K562 (cell line): Measurements from ENCODE around the gene UCP3. TPM values are rescaled to one million over a fixed set of nuclear protein-coding genes. Genes with fewer than 3 reads are reported as not detected.

Experiments used
- ATF2 ChIP-seq: sonication (generic); formaldehyde crosslinking; IDR thresholded peaks from 2 replicates; pipeline ENCODE4 v1.8.1; 2022; ENCODE audit warnings: missing genetic modification reagents
- CBX1 ChIP-seq: sonication (generic); IDR thresholded peaks from 2 replicates; pipeline ENCODE4 v1.6.1; 2016; ENCODE audit warnings: antibody characterized with exemption, low read depth, mild to moderate bottlenecking
- CUX1 ChIP-seq: fragments of 200-800 bp; sonication (Bioruptor generic); IDR thresholded peaks from 2 replicates; pipeline ENCODE4 v1.6.1; 2016; ENCODE audit warnings: missing genetic modification characterization, missing compliant biosample characterization
- FIP1L1 ChIP-seq: fragments of 200-400 bp; formaldehyde crosslinking; IDR thresholded peaks from 2 replicates; pipeline ENCODE4 v1.6.1; 2018; ENCODE audit warnings: mild to moderate bottlenecking, low read depth, low read length; ENCODE audit not compliant: poor library complexity, severe bottlenecking
- GATAD2B ChIP-seq: fragments of 450-650 bp; IDR thresholded peaks from 2 replicates; pipeline ENCODE4 v1.6.1; 2017; ENCODE audit warnings: mild to moderate bottlenecking, borderline replicate concordance
- HLTF ChIP-seq: fragments of 450-650 bp; IDR thresholded peaks from 2 replicates; pipeline ENCODE4 v1.6.1; 2016
- KLF16 ChIP-seq: IDR thresholded peaks from 2 replicates; pipeline ENCODE4 v1.6.1; 2016; ENCODE audit warnings: antibody characterized with exemption
- MAFK ChIP-seq: IDR thresholded peaks from 2 replicates; pipeline ENCODE4 v1.6.1; 2011; ENCODE audit warnings: low read length, improper control_type of control experiment
- MAZ ChIP-seq, 2 experiments: fragments of 450-650 bp in 1 of 2; sonication (generic) in 1 of 2; formaldehyde crosslinking; IDR thresholded peaks in 1 of 2; conservative IDR thresholded peaks in 1 of 2; 2 replicates each; pipeline versions ENCODE4 v1.4.0 to v1.5.0; 2020; ENCODE audit warnings: mild to moderate bottlenecking in 1 of 2, missing genetic modification reagents in 1 of 2
- MYC ChIP-seq, 2 experiments: fragments of 250-450 bp in 1 of 2; sonication (Bioruptor Pico) in 1 of 2; IDR thresholded peaks; 2 replicates each; pipeline versions ENCODE4 v1.5.1 to v1.6.1; 2012 to 2021; ENCODE audit warnings: low read depth in 2 of 2, borderline replicate concordance in 1 of 2, improper control_type of control experiment in 1 of 2, low read length in 1 of 2, mild to moderate bottlenecking in 1 of 2, moderate library complexity in 1 of 2
- RBM22 ChIP-seq: fragments of 200-400 bp; formaldehyde crosslinking; IDR thresholded peaks from 2 replicates; pipeline ENCODE4 v1.6.1; 2018; ENCODE audit warnings: low read length, low read depth; ENCODE audit not compliant: poor library complexity, severe bottlenecking
- SETDB1 ChIP-seq: IDR thresholded peaks from one replicate; pipeline ENCODE4 v1.6.1; 2012; ENCODE audit warnings: low read length, control low read depth, inconsistent platforms
- SIRT6 ChIP-seq: IDR thresholded peaks from one replicate; pipeline ENCODE4 v1.6.1; 2012; ENCODE audit warnings: low read depth, mild to moderate bottlenecking, control low read depth, inconsistent platforms, low read length, moderate library complexity
- ZBTB17 ChIP-seq: fragments of 450-650 bp; formaldehyde crosslinking; IDR thresholded peaks from 2 replicates; pipeline ENCODE4 v1.4.0; 2020; ENCODE audit warnings: mild to moderate bottlenecking
- ZNF174 ChIP-seq: fragments of 250-450 bp; sonication (Bioruptor Pico); IDR thresholded peaks from 2 replicates; pipeline ENCODE4 v1.4.0; 2020; ENCODE audit warnings: mild to moderate bottlenecking
- ZNF263 ChIP-seq: sonication (generic); formaldehyde crosslinking; IDR thresholded peaks from 2 replicates; pipeline ENCODE4 v1.8.0; 2022; ENCODE audit warnings: mild to moderate bottlenecking, missing genetic modification reagents, borderline replicate concordance
- polyA plus RNA-seq, 8 experiments: library from polyadenylated mRNA; depleted of rRNA in 4 of 8; stranded (reverse) in 5 of 8; unstranded in 3 of 8; fragments of >200 nt; fragmentation: Nextera tagmentation in 2 of 8; fragmentation: Illumina TruSeq in 1 of 8; extraction: Ambion mirVana in 2 of 8; extraction: Trizol in 1 of 8; gene quantifications; 2 replicates each; pipeline versions ENCODE4 v1.2.1 to v1.2.3, GENCODE V29; 2011 to 2014; ENCODE audit warnings: inconsistent platforms in 1 of 8, missing spikeins in 1 of 8
- total RNA-seq, 7 experiments: library from RNA; depleted of rRNA in 6 of 7; stranded (reverse); fragments of >200 nt in 6 of 7; fragmentation: Illumina TruSeq in 2 of 7; extraction: Trizol in 2 of 7; gene quantifications; 2 replicates each; pipeline versions ENCODE4 v1.2.1 to v1.2.3, GENCODE V29; 2011 to 2021; ENCODE audit warnings: low replicate concordance in 1 of 7

The UCP3 gene
- total and polyA plus RNA-seq, 9 of the 15 experiments (the other 6 are each of a cell fraction or from before 2014, with no cell fraction given), result 0.05 to 0.65 (median 0.25) TPM; not detected in 2

- TF ChIP-seq MYC (IDR thresholded peaks at IDR 0.05; ENCODE audit: low read depth, low read length) (no peak), MYC (CRISPR knock-in tag; IDR thresholded peaks at IDR 0.05; ENCODE audit: borderline replicate concordance, low read depth) (no peak), FIP1L1 (no peak), ZNF174 (no peak), SETDB1 (no peak), ATF2 (CRISPR knock-in tag) (no peak), MAFK (0 out of 2 replicates have a peak, but pooled peaks have one; percentile 17), CBX1 (no peak), SIRT6 (no peak), HLTF (peak; percentile 68; the same call in 1 of the 2 replicates), ZBTB17 (no peak), MAZ (CRISPR knock-in tag; conservative IDR thresholded peaks at IDR 0.05 in 1 of 2, IDR thresholded peaks at IDR 0.05 in 1 of 2) (peak in 1 of 2 experiments; percentile 23; a peak in 1 of 4 replicates), RBM22 (no peak), KLF16 (no peak), ZNF263 (CRISPR knock-in tag) (no peak), GATAD2B (no peak), CUX1 (no peak)
Observed at GRCh38 chr11:74010306-74011300, 1.7 kb upstream of the UCP3 start (continued).
